BE2C (cell line): ENCODE measurements around the gene GTF2H1.

Experiments used
- DNase-seq: peaks from one replicate; pipeline ENCODE4 v3.0.0-alpha.2; 2020
- H3K27me3 ChIP-seq: fragments of 250-450 bp; sonication (Bioruptor Pico); 2 replicates; pipeline ENCODE4 v1.5.1; 2020; ENCODE audit warnings: mild to moderate bottlenecking
- H3K36me3 ChIP-seq: fragments of 250-450 bp; sonication (Bioruptor Pico); 2 replicates; pipeline ENCODE4 v1.5.1; 2020; ENCODE audit warnings: mild to moderate bottlenecking
- H3K4me1 ChIP-seq: fragments of 250-450 bp; sonication (Bioruptor Pico); 2 replicates; pipeline ENCODE4 v1.5.1; 2020
- H3K4me3 ChIP-seq: 2 replicates; pipeline ENCODE4 v1.5.1; 2011; ENCODE audit warnings: low read depth, low read length
- H3K9me3 ChIP-seq: fragments of 250-450 bp; sonication (Bioruptor Pico); 2 replicates; pipeline ENCODE4 v1.5.1; 2020
- CTCF ChIP-seq: IDR thresholded peaks from 2 replicates; pipeline ENCODE4 v1.5.1; 2012; ENCODE audit warnings: mild to moderate bottlenecking, low read depth, low read length

GTF2H1 gene

GRCh38 chr11:18364495-18365073 lies 42.2 kb downstream of the GTF2H1 start:
- peaks cover 16% of the 10 kb centered on the region for H3K36me3 ChIP-seq
- no peak for DNase-seq
- no peaks in the 10 kb centered on the region for H3K9me3 ChIP-seq
- H3K4me1 ChIP-seq: no peaks in the 10 kb centered on the region
- H3K27me3 ChIP-seq: no peaks in the 10 kb centered on the region
- TF ChIP-seq CTCF: no peak
- no peak overlapping the region for H3K4me3 ChIP-seq

- Histone ChIP-seq H3K27me3 (no peaks in the 10 kb centered on the region), H3K36me3 (peaks cover 16% of the 10 kb centered on the region), H3K4me3 (no peak overlapping the region), H3K9me3 (no peaks in the 10 kb centered on the region), H3K4me1 (no peaks in the 10 kb centered on the region)
- DNase-seq: peak; percentile 34
- no peak for TF ChIP-seq CTCF
These were observed 43.4 kb downstream of the GTF2H1 start for GRCh38 chr11:18365741-18366140.

- no peak overlapping the region for H3K4me3 ChIP-seq
- H3K9me3 ChIP-seq: no peaks in the 10 kb centered on the region
- no peak for DNase-seq
- peaks cover 16% of the 10 kb centered on the region for H3K36me3 ChIP-seq
- TF ChIP-seq CTCF: no peak
- H3K27me3 ChIP-seq: no peaks in the 10 kb centered on the region
- H3K4me1 ChIP-seq: no peaks in the 10 kb centered on the region
These were observed 43.9 kb downstream of the GTF2H1 start for GRCh38 chr11:18366286-18366685.

- no peak overlapping the region for H3K4me3 ChIP-seq
- DNase-seq: no peak
- peaks cover 13% of the 10 kb centered on the region for H3K36me3 ChIP-seq
- no peaks in the 10 kb centered on the region for H3K27me3 ChIP-seq
- no peaks in the 10 kb centered on the region for H3K9me3 ChIP-seq
- no peaks in the 10 kb centered on the region for H3K4me1 ChIP-seq
- TF ChIP-seq CTCF: no peak
These were observed 45.1 kb downstream of the GTF2H1 start for GRCh38 chr11:18367431-18367830.

GRCh38 chr11:18368221-18368620 lies 45.9 kb downstream of the GTF2H1 start:
- H3K27me3 ChIP-seq: no peaks in the 10 kb centered on the region
- no peak for TF ChIP-seq CTCF
- no peaks in the 10 kb centered on the region for H3K4me1 ChIP-seq
- H3K9me3 ChIP-seq: no peaks in the 10 kb centered on the region
- no peak overlapping the region for H3K4me3 ChIP-seq
- H3K36me3 ChIP-seq: peaks cover 13% of the 10 kb centered on the region
- no peak for DNase-seq

GRCh38 chr11:18369398-18369797 lies 47.0 kb downstream of the GTF2H1 start:
- DNase-seq: no peak
- H3K4me1 ChIP-seq: no peaks in the 10 kb centered on the region
- TF ChIP-seq CTCF: no peak
- no peak overlapping the region for H3K4me3 ChIP-seq
- no peaks in the 10 kb centered on the region for H3K9me3 ChIP-seq
- H3K27me3 ChIP-seq: no peaks in the 10 kb centered on the region
- H3K36me3 ChIP-seq: peaks cover 10% of the 10 kb centered on the region
